Ectodermal cell (in vitro differentiated cells): ENCODE data around the gene RIN3.

ENCODE experiments used
- H3K27ac ChIP-seq: 2 replicates; pipeline ENCODE4 v1.7.0; 2013; ENCODE audit warnings: mild to moderate bottlenecking, low read depth, low read length; ENCODE audit not compliant: insufficient read depth, poor library complexity, severe bottlenecking
- H3K27me3 ChIP-seq: 2 replicates; pipeline ENCODE4 v1.7.0; 2013; ENCODE audit warnings: mild to moderate bottlenecking, low read length; ENCODE audit not compliant: insufficient read depth, control insufficient read depth, poor library complexity, severe bottlenecking
- H3K36me3 ChIP-seq: one replicate; pipeline ENCODE4 v1.7.0; 2013; ENCODE audit warnings: low read length; ENCODE audit not compliant: control insufficient read depth, insufficient read depth
- H3K4me1 ChIP-seq: one replicate; pipeline ENCODE4 v1.7.0; 2013; ENCODE audit warnings: low read length; ENCODE audit not compliant: control insufficient read depth, insufficient read depth
- H3K4me3 ChIP-seq: 2 replicates; pipeline ENCODE4 v1.7.0; 2013; ENCODE audit warnings: low read depth, low read length, control low read depth; ENCODE audit not compliant: insufficient read depth
- H3K9me3 ChIP-seq: 2 replicates; pipeline ENCODE4 v1.7.0; 2013; ENCODE audit warnings: mild to moderate bottlenecking, low read length, moderate library complexity; ENCODE audit not compliant: control insufficient read depth
- WGBS, 2 experiments: methylation state at CpG; one replicate each; pipeline ENCODE4 v1.1.7; 2013; ENCODE audit warnings: missing lambda C conversion rate in 2 of 2; 5-methylcytosine and 5-hydroxymethylcytosine counted together

The RIN3 gene

DNA sequence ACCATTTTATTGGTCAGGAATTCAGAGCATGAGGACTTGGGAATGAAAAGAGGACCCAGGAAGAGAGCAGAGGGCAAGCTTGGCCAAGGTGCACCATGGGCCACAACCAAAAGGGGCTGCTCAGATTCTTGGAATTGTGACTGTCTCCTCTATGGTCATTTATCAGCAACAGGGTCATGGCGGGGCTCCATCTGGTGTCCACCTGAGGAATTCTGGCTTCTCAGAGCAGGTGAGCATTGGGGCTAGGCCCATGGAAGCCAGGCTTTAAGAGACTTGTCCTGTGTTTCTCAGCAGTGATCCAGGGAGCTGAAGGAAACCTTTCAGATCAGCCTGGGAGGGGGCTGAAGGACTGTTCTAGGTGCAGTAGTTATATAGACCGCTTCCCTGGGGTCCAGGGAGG lies 2.6 kb upstream of the RIN3 start:
- WGBS, 2 experiments = 82 to 83% methylated on average over 2 of the region's 2 CpGs
- no peak overlapping the region for H3K4me3 ChIP-seq
- H3K36me3 ChIP-seq = no peaks in the 10 kb centered on the region
- H3K4me1 ChIP-seq = no peaks in the 10 kb centered on the region
- H3K27ac ChIP-seq = no peak overlapping the region
- H3K9me3 ChIP-seq = no peaks in the 10 kb centered on the region
- H3K27me3 ChIP-seq = peaks cover 36% of the 10 kb centered on the region

GRCh38 chr14:92511453-92512238 lies 1.9 kb upstream of the RIN3 start:
- Histone ChIP-seq H3K9me3 (no peaks in the 10 kb centered on the region), H3K4me3 (no peak overlapping the region), H3K4me1 (no peaks in the 10 kb centered on the region), H3K36me3 (no peaks in the 10 kb centered on the region), H3K27me3 (peaks cover 43% of the 10 kb centered on the region), H3K27ac (no peak overlapping the region)
- 76 to 85% methylated on average over 6 of the region's 6 CpGs for WGBS, 2 experiments

- no peak overlapping the region for H3K27ac ChIP-seq
- WGBS, 2 experiments = 83 to 86% methylated on average over 9 of the region's 9 CpGs
- H3K27me3 ChIP-seq = peaks cover 51% of the 10 kb centered on the region
- no peaks in the 10 kb centered on the region for H3K9me3 ChIP-seq
- H3K4me1 ChIP-seq = no peaks in the 10 kb centered on the region
- H3K4me3 ChIP-seq = peak overlapping the region; percentile 39
- H3K36me3 ChIP-seq = no peaks in the 10 kb centered on the region
Measured at GRCh38 chr14:92512807-92513203, 776 bp upstream of the RIN3 start.

- Histone ChIP-seq H3K36me3 (no peaks in the 10 kb centered on the region), H3K27me3 (peaks cover 51% of the 10 kb centered on the region), H3K27ac (no peak overlapping the region), H3K4me1 (no peaks in the 10 kb centered on the region), H3K4me3 (peak overlapping the region; percentile 39), H3K9me3 (no peaks in the 10 kb centered on the region)
- 8% methylated on average over 81 of the region's 81 CpGs for WGBS, 2 experiments
Measured at GRCh38 chr14:92513966-92514843, 624 bp downstream of the RIN3 start.

DNA sequence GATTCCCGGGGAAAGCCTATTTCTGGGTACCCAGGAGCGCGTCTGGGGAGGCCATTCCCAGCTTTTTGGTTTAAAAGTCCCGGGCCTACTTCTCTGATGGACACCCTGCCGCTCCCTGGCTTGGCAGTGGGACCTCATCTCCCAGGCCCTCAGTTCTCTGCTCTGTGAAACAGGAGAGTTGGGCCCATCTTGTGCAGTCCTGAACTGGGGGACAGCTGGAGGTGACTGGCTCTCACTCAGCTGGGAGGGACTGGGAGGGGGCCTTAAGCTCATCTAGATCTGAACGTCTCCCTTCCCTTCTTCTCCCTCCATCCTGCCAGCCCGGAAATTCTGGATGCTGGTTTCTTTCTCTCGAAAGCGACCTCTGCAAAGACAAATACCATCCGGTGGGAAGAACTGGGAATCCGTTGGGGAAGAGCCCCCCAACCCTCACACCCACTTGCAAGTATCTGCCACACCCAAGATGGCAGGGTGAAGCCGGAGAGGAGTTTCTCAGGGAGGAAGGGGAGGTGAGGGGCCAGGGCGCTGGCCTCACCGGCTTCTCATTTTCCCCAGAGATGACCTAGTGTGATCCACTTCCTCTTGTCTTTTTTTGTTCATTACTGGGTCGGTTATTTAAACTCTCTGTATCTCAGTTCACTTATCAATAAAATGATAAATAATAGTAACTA lies 1.4 kb downstream of the RIN3 start:
- Histone ChIP-seq H3K4me1 (no peaks in the 10 kb centered on the region), H3K9me3 (no peaks in the 10 kb centered on the region), H3K36me3 (no peaks in the 10 kb centered on the region), H3K27me3 (peaks cover 51% of the 10 kb centered on the region), H3K27ac (no peak overlapping the region), H3K4me3 (peak overlapping the region; percentile 39)
- 75 to 77% methylated on average over 14 to 15 of the region's 15 CpGs for WGBS, 2 experiments

DNA sequence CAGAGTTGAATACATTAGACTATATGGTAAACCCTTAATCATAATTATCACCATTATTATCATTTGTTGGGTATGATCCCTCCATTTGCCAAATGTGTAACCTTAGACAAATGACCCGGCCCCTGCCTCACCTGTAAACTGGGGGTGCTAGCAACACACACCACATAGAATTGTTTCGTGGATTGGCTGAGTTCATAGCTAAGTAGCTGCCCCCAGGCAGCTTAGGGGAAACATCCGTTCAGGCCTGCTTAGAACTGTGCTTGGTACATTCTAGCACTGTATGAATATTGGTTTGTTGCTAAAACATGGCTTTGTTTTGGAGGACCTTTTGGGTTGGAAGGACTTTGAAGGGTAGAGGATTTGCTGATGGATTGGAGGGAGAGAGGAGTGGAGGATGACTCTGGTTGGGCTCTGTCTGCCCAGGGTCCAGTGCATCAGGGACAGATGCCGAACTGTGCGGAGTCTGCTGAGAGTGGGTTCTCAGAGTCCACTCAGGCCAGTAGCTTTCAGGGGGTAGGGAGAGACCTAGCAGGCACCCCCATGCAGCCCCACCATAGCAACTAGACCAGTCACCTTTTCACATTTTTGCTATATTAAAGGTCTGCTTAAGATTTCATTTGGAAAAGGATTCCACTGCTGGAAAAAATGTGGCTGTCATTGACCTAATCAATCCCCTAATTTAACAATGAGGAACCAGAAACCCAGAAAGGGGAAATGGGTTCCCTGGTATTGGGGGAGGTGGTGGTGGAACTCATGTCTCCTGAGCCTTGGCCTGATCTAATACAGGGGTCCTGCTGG lies 2.2 kb downstream of the RIN3 start:
- no peak overlapping the region for H3K27ac ChIP-seq
- H3K27me3 ChIP-seq = peaks cover 51% of the 10 kb centered on the region
- no peak overlapping the region for H3K4me3 ChIP-seq
- no peaks in the 10 kb centered on the region for H3K36me3 ChIP-seq
- 93 to 96% methylated on average over 5 of the region's 5 CpGs for WGBS, 2 experiments
- H3K9me3 ChIP-seq = no peaks in the 10 kb centered on the region
- no peaks in the 10 kb centered on the region for H3K4me1 ChIP-seq

DNA sequence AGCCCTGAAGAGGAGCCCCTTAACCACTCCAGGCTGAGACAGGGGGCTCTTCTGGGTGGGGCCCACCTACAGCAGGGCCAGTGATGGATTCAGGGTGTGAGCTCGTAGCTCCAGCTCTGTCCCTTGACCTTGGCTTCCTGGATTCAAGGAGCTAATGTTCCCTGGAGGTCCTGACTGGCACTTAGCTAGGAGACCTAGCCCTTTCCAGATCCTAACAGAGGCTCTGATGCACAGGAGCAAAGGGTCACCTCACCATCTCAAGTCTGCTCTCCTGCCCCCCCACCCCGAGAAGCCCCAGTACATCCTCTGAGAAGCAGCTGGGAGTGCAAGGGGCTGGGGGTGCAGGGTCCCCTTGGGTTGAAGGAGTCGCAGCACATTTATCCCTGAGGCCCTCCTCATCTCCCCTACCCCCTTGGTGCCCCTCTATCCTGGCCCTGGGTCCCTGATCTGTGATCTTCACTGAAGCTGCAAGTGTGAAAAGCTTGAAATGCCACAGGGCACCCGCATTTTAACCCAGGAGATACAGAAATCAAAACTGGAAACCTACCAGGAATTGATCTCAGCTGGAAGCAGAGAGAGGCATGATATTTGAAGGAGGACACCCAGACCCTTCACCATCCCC lies 2.9 kb downstream of the RIN3 start:
- H3K27me3 ChIP-seq = peaks cover 51% of the 10 kb centered on the region
- no peaks in the 10 kb centered on the region for H3K36me3 ChIP-seq
- H3K4me3 ChIP-seq = no peak overlapping the region
- H3K4me1 ChIP-seq = no peaks in the 10 kb centered on the region
- no peaks in the 10 kb centered on the region for H3K9me3 ChIP-seq
- 86 to 91% methylated on average over 4 of the region's 4 CpGs for WGBS, 2 experiments
- H3K27ac ChIP-seq = no peak overlapping the region

DNA sequence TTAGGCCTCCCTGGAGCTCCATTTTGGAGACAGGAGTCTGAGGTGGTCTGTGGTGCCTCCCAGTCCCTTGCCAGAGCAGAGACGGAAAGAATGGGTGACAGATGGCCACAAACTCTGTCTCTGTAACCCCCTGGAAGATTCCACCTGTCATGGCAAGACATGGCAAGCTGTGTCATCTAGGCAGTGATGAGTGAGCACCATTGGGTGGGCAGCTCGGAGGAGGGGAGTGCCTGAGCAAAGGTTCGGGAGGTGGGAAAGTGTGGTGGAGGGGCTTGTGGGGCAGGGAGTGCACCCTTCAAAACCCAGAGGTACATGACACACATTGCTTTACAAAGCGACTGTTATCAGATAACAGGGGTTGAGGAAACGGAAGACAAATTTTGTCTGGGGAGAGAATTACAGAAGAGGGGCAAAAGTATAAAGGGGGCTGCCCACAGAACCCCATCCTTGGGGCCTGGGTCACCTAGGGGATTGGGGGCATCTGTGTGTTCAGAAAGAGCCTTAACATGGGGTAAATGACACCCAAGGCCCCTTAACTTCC lies 3.5 kb downstream of the RIN3 start:
- Histone ChIP-seq H3K4me3 (no peak overlapping the region), H3K27ac (no peak overlapping the region), H3K27me3 (peaks cover 51% of the 10 kb centered on the region), H3K9me3 (no peaks in the 10 kb centered on the region), H3K36me3 (no peaks in the 10 kb centered on the region), H3K4me1 (no peaks in the 10 kb centered on the region)
- WGBS, 2 experiments = 91 to 93% methylated on average over 5 of the region's 5 CpGs

DNA sequence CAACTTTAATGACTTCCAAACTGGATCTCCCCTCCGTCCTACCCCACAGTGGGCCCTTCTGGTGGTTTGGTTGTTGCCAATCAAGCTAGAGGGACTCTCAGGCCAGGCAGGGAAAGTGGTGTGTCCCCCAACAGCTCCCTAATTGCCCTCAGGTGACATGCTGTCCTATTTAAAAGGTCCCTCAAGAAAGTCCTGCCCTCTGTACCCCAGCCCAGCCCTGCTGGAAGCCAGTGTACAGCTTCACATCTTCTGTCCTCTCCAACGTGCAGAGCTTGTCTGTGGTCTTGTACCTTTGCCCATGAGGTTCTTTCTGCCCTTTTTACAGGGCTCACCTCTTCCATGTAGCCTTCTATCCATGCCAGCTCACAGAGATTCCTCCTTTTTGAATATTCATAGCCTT lies 4.2 kb downstream of the RIN3 start:
- no peaks in the 10 kb centered on the region for H3K9me3 ChIP-seq
- no peak overlapping the region for H3K27ac ChIP-seq
- H3K36me3 ChIP-seq = no peaks in the 10 kb centered on the region
- H3K4me1 ChIP-seq = no peaks in the 10 kb centered on the region
- H3K4me3 ChIP-seq = no peak overlapping the region
- 82 to 88% methylated on average over 2 of the region's 2 CpGs for WGBS, 2 experiments
- peaks cover 47% of the 10 kb centered on the region for H3K27me3 ChIP-seq
